ENCODE results near the gene RAB6B. TPM values are rescaled to one million over a fixed set of nuclear protein-coding genes. Genes with fewer than 3 reads are reported as not detected.

Gene RAB6B
- total RNA-seq, 1 donor, result 0.27 TPM

GRCh38 chr3:133896002-133896761, 500 bp upstream of the RAB6B start:
- peak in 1 of 3 donors; percentile 41 for DNase-seq (ENCODE audit: low read depth in 2 of 3, low spot score in 2 of 3)

DNA sequence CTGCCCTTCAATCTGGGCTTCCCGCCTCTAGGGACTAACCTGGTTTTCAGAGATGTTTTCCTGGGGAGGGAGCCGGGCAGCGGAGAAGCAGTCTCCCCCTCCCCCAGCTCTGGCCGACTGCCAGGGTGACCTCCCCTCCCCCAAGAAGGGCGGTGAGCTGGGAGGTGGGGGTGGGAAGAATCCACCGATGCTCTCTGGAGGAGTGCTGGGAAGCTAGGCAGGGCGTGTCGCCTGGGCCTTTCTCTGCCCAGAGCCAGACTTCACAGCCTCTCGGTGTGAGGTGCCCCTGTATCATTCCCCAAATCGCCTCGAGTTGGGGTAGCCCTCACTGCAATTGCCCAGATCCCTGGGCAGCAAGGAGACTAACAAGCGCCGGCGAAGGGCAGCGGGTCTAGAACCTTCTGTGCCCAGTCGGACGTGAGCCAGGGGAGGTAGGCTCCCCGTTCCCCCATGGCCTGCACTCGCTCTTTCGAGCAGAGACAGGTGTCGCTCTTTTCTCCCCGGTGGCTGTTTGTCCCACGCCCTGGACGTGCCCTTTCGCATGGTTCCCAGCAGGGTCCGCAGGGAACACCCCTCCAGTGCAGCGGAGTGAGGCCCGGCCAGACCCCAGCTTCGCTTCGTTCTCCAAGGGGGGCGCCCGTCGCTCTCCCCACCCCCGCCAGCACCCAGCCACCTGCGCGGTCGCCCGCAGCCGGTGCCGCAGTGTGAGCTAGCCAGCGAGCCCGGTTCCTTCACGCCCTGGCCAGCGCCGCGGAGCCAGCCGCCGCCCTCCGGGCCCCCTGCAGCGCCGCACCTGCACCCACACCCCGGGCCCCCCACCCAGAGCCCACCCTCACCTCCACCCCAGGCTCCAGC, 1.1 kb downstream of the RAB6B start:
- DNase-seq (ENCODE audit: low read depth in 2 of 3, low spot score in 2 of 3), result no peak

GRCh38 chr3:133893683-133894352, 1.9 kb downstream of the RAB6B start:
- DNase-seq (ENCODE audit: low read depth in 2 of 3, low spot score in 2 of 3), result no peak

DNA sequence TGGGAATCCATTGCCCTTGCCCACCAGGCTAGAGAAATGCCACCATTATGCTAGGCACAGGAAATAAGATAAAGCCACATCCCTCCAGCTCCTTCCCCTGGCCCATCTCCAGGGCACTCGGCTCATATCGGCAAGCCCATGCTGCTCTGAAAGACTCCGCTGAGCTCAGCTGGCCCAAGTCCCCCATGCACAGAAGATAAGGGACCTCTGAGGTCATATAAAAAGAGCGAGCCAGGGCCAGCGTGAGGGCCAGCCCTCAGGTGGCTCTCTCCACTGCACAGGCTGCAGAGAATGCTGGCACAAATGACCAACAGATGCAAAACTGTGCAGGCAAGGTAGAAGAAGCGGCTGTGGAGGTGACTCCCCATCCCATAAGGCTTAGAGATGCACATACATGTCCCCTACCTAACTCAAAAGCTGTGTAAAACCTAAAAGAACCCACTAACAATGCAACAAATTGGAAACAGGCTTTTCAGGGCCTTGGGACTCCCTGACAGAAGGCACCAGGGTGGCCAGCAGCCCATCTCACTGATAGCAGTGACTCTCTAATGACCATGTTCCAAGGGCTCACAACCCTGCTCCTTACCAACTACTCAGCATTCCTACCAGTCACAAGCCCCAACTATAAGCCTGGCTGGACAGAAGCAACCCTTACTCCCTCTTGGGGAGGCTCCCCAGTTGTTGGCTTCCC, 3.0 kb downstream of the RAB6B start:
- peak in 2 of 3 donors; percentile 57 to 71 for DNase-seq (ENCODE audit: low read depth in 2 of 3, low spot score in 2 of 3)

DNA sequence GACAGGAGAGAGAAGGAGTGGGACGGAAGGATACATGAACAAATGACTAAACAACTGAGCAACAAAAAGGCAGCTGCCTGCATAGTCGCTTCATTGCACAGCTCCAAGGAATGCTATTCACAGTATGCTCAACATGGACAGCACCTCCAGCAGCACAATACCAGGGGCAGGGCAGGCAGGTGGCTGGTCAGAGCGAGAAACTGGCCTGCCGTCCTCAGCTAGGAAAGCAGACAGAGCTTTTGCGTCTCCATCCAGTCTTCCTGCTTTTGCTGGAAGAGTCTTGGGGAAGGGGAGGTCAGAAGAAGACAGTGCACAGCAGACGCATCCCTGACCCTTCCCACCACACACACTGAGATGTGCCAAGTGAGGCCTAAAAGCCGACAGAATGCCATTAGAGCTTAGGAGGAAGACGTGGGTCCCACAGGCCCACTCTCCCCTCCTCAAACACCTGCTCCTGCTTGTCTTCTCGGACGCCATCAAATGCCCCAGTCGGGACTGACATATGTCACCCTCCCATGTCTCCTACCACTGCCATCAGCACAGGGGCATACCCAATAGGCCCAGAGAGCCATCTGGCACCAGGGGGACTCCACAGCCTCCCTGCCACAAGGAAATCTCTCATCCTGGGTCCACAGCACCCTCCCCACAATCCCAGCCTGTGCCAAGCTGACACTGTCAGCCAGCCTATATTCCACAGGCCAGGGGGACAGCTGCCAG, 3.9 kb downstream of the RAB6B start:
- no peak for DNase-seq (ENCODE audit: low read depth in 2 of 3, low spot score in 2 of 3)

- no peak for DNase-seq (ENCODE audit: low read depth in 2 of 3, low spot score in 2 of 3)
Observed at GRCh38 chr3:133890972-133891644, 4.6 kb downstream of the RAB6B start.

DNA sequence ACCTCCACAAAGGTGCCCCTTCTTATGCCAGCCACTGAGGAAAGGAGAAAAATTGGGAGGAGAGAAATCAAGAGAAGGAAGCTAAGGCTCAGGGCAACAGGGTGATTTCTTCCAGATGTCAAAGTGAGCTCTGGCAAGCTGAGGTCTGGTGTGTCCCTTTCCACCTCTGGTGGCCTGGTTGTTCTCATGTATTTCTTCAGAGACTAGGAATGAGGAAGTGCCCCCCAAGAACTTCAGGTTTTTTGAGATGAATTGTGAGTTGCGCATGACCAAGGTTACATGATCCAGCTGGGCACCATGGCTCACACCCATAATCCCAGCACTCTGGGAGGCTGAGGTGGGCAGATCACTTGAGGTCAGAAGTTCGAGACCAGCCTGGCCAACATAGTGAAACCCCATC, 5.6 kb downstream of the RAB6B start:
- DNase-seq (ENCODE audit: low read depth in 2 of 3, low spot score in 2 of 3), result peak in 1 of 3 donors; percentile 49

GRCh38 chr3:133888726-133889340, 6.8 kb downstream of the RAB6B start:
- no peak for DNase-seq (ENCODE audit: low read depth in 2 of 3, low spot score in 2 of 3)

DNA sequence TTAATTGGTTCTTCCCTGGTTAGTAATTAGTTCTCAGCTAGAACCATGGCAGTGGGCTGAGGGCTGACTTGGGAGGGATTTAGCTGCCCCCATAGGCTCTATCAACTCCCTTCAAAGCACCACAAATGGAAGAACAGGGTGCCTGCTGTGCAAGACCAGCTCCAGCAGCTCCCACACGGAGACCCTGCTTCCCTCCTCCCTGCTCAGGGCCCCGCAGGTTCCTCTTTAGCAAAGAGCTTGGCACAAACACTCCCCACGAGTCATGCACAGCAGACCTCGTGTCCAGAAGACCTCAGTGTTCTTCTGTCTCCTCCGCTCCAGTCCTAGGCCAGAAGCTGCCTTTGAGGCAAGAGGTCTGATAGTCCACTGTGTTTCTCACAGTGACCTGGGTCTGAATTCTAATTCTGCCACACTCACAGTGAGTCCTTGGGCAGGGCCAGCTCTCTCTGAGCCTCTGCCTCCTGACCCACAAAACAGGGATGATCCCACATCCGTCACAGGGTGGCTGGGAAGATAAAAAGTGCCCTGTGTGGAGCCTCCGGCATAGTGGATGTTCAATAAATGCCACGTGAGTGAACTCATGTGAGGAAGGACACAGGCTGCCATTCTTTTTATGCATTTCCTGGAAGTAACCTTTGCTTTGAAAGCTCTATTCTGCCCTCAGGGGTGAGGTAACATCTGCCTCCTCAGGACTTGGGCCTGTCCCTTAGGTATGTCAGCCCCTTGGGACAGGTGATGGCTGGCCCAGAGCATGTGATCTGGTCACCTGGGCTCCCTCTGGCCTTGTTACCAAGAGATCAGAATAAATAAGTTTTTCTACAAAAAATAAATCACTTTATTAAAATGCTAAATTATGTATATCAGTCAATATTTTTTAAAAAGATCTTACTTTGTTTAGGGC, 7.6 kb downstream of the RAB6B start:
- DNase-seq (ENCODE audit: low read depth in 2 of 3, low spot score in 2 of 3), result peak in 1 of 3 donors; percentile 52

DNA sequence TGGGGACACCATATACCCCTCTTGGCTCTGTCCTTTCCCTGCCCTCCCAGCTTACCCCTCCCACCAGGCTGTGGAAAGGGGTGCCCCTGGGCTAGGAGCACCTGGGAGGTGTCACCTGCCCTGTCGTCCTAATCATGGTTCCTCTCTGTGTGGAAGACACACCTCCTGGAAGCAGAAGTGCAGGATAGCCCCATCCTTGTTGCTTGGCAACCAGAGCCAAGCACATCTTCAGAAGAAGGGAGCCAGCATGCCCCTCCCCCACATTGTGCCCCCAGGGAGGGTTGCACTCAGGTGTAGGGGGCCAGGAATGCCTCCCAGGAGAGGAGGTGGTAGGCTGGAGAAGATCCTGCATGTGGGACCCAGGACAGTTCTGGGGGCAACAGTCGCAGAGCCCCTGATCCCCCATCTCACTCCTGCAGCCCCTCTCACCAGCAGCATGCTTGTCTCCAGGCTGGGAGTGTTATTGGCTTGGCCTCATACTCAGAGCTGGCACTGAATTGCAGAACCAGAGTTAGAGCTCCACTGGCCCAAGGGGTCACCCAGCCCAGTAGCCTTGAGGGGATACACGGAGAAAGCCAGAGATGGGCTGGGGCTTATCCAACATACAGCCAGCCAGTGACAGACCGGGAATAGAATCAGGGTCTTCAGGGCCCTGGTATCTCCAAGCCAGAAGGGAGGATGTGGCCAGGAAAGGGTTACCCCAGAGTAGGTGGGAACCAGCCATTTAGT, 8.4 kb downstream of the RAB6B start:
- DNase-seq (ENCODE audit: low read depth in 2 of 3, low spot score in 2 of 3), result no peak

GRCh38 chr3:133886031-133886722, 9.5 kb downstream of the RAB6B start:
- DNase-seq (ENCODE audit: low read depth in 2 of 3, low spot score in 2 of 3), result no peak

DNA sequence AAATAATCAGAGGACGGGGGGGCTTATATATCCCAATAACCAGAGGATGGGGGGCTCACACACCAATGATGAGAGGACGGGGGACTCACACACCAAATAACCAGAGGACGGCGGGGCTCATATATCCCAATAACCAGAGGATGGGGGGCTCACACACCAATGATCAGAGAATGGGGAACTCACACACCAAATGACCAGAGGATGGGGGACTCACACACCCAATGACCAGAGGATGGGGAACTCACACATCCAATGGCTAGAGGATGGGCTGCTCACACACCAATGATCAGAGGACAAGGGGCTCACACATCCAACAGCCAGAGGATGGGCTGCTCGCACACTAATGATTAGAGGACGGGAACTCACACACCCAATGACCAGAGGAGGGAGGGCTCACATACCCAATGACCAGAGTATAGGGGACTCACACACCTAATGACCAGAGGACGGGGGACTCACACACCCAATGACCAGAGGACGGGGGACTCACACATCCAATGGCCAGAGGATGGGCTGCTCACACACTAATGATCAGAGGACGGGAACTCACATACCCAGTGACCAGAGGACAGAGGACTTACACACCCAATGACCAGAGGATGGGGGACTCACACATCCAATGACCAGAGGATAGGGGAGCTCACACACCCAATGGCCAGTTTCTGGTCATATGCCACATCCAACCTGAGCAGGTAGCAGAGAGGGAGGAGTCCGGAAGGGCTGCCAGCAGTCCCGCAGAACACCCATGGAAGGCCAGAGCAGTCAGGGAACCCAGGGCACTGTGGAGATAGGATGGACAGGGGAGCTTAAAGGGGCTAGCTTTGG, 10.6 kb downstream of the RAB6B start:
- DNase-seq (ENCODE audit: low read depth in 2 of 3, low spot score in 2 of 3), result no peak

- DNase-seq (ENCODE audit: low read depth in 2 of 3, low spot score in 2 of 3), result no peak
Observed at GRCh38 chr3:133884054-133884886, 11.4 kb downstream of the RAB6B start.

DNA sequence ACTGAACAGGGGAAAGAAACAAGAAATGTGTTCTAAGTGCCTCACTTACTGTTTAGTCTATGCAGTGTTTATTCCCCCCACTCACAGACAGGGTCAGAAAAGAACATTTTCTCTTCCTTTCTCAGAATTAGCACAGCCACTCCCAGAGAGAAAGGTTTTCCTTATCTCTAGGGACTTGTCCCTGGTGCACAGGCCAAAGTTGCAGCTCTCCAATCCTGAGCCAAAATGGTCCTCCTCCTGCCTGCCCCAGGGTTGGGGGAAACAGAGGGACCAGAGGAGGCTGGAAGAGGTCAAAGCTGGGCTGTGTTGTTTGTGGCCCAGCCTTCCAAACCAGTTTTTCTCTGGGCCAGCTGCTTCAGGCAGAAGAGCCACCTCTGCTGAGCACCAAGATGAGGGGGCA, 12.0 kb downstream of the RAB6B start:
- DNase-seq (ENCODE audit: low read depth in 2 of 3, low spot score in 2 of 3), result no peak

DNA sequence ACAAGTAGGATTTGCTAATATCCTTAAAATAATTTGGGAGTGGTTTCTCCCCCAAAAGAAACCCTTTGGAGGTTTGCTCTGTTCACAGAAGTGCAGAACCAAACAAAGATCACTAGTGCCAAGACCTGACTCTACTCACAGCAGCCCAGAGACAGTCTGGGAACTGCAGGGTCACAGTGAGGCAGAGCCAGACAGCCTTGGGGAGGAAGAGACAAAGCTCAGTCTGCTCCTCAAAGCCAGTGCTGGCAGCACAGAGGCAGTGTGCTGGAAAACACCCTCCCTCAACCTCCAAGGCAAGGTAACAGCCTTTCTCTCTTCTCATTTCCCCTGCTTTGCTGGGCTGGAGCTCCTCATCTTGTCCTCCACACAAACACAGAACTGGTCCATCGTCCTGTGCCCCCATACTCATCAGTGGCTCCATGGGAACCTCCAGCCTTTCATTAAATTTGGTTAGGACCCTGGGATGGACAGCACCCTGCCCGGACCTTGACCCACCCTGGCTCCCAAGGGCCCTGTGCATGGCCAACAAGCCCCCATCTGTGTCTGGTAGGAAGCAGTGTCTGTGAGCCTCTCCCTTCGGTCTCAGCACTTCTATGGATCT, 12.6 kb downstream of the RAB6B start:
- DNase-seq (ENCODE audit: low read depth in 2 of 3, low spot score in 2 of 3), result no peak

All from hematopoietic multipotent progenitor cell (in vitro differentiated cells).